Heart right ventricle (tissue), 16 donors: ENCODE data around the gene BIRC6. TPM values are rescaled to one million over a fixed set of nuclear protein-coding genes. Genes with fewer than 3 reads are reported as not detected.

Experiments used
- ATAC-seq, 8 donors: fragments of 200-7000 bp; cut with Tn5 transposase; one replicate each; pipeline ENCODE4 v1.9.1; 2020; ENCODE audit warnings: mild to moderate bottlenecking in 8 of 8, moderate library complexity in 8 of 8, moderate number of reproducible peaks in 1 of 8
- DNase-seq, 2 donors: peaks; one replicate each; pipeline ENCODE4 v3.0.0-alpha.2; 2020
- H3K27ac ChIP-seq, 10 donors: fragments of 200-600 bp; sonication (generic) in 2 of 10; one replicate each; pipeline versions ENCODE4 v1.5.0 to v1.8.0; 2020 to 2022; ENCODE audit warnings: mild to moderate bottlenecking in 3 of 10
- H3K27me3 ChIP-seq, 7 donors: fragments of 200-600 bp; one replicate each; pipeline ENCODE4 v1.8.0; 2021 to 2022; ENCODE audit warnings: mild to moderate bottlenecking in 2 of 7
- H3K36me3 ChIP-seq, 9 donors: fragments of 200-600 bp; sonication (generic) in 1 of 9; one replicate each; pipeline versions ENCODE4 v1.5.0 to v1.8.0; 2020 to 2022; ENCODE audit warnings: mild to moderate bottlenecking in 2 of 9
- H3K4me1 ChIP-seq, 9 donors: fragments of 200-600 bp; sonication (generic) in 1 of 9; one replicate each; pipeline versions ENCODE4 v1.5.0 to v1.8.0; 2020 to 2022; ENCODE audit warnings: mild to moderate bottlenecking in 4 of 9
- H3K4me3 ChIP-seq, 10 donors: fragments of 200-600 bp; sonication (generic) in 2 of 10; one replicate each; pipeline versions ENCODE4 v1.5.0 to v1.8.0; 2020 to 2022; ENCODE audit warnings: mild to moderate bottlenecking in 7 of 10, moderate library complexity in 2 of 10
- H3K9me3 ChIP-seq, 11 donors: fragments of 200-600 bp in 10 of 11; sonication (generic) in 2 of 11; one replicate each; pipeline versions ENCODE4 v1.5.0 to v1.8.0; 2013 to 2022; ENCODE audit warnings: mild to moderate bottlenecking in 2 of 11, control low read depth in 1 of 11, moderate library complexity in 1 of 11
- CTCF ChIP-seq, 9 donors: fragments of 200-600 bp; sonication (generic) in 2 of 9; IDR thresholded peaks; one replicate each; pipeline versions ENCODE4 v1.5.0 to v1.8.0; 2021 to 2022; ENCODE audit warnings: antibody characterized with exemption in 9 of 9, mild to moderate bottlenecking in 5 of 9, moderate library complexity in 1 of 9
- WGBS, 2 donors: extraction: QIAGEN DNeasy Blood & Tissue Kit; methylation state at CpG; one replicate each; pipeline ENCODE4 v1.1.7; 2013; ENCODE audit warnings: inconsistent platforms in 1 of 2; 5-methylcytosine and 5-hydroxymethylcytosine counted together
- intact Hi-C, 10 donors: fragments of 100-400 bp; cut with DNase I; formaldehyde crosslinking; loops; one replicate each; pipeline versions ENCODE4 v1.11.1 to v1.14.2; 2022
- microRNA-seq, 2 donors: library from miRNA; unstranded; fragments of <30 nt; microRNA quantifications; one replicate each; pipeline ENCODE4 v1.2.0, GENCODE V29; 2021
- polyA plus RNA-seq, 2 donors: library from polyadenylated mRNA; stranded (reverse); fragments of 200-250 nt; gene quantifications; one replicate each; pipeline ENCODE4 v1.2.3, GENCODE V29; 2013
- total RNA-seq, 10 donors: library from RNA; stranded (reverse); fragmentation: NEBNext Ultra II Directional in 3 of 10; extraction: Animal tissue kit (Norgen Biotek cat#: 25700) in 3 of 10; gene quantifications; one replicate each; pipeline versions ENCODE4 v1.2.1 to v1.2.4, GENCODE V29; 2021 to 2023
- donor health status: Arrhythmogenic right ventricular cardiomyopathy.
- donor health status: ischemic (EF 13 %, LVEDD 7.1; RV severe dilation, severe dysfunction).
- donor health status: healthy with polysubstance abuse.
- donor health status: DM: no; HTN: yes; CAD: no.
- donor health status: DM: no; HTN: no; CAD: no.
- donor health status: ischemic (EF 25% LVEDD 6.9; RV normal size, moderate dysfunction).
- donor health status: ischemic (EF 25% LVEDD 5.7; RV mildly dilated, moderate dysfunction).
- donor health status: healthy.
- donor health status: DM: yes; HTN: yes; CAD: no.
- donor health status: Ischemic cardiomyopathy.
- donor health status: ischemic (EF 35%, LVEDD 5.7; RV mildly dilated, moderate dysfunction).
- donor health status: nonischemic (EF 11% LVEDD 7.7; RV severe dilation, severe dysfunction).
- donor health status: DM: yes; HTN: yes; CAD: no.
- donor health status: PGD.
- donor health status: ischemic (EF 29% LVEDD 5.4; RV normal size, mild dysfunction).
- donor health status: nonischemic (EF 23%, LVEDD 6.1; RV moderate dilation, normal function).

The BIRC6 gene
- total and polyA plus RNA-seq, 12 donors: 12.8 to 64.0 (median 47.6) TPM

- 86 to 93% methylated on average over 3 of the region's 3 CpGs for WGBS, 2 donors
- H3K9me3 ChIP-seq: no peaks in the 10 kb centered on the region
Observed at GRCh38 chr2:32656069-32656468, 299.2 kb downstream of the BIRC6 start.

GRCh38 chr2:32663864-32664263 lies 307.0 kb downstream of the BIRC6 start:
- ATAC-seq: no peak
- no peak overlapping the region for H3K27ac ChIP-seq

More at GRCh38 chr2:32656069-32656468, 299.2 kb downstream of the BIRC6 start:
- no peak for ATAC-seq
- Histone ChIP-seq H3K36me3 (peaks cover 0 to 79% (median 12%) of the 10 kb centered on the region in 9 donors), H3K27me3 (no peaks in the 10 kb centered on the region), H3K27ac (no peak overlapping the region), H3K4me1 (peaks cover 0 to 8% (median 0%) of the 10 kb centered on the region in 9 donors), H3K4me3 (no peak overlapping the region)
- no peak for DNase-seq
- TF ChIP-seq CTCF (IDR thresholded peaks at IDR 0.05): no peak
- intact Hi-C loops: no loop called here

GRCh38 chr2:32666704-32667103 lies 309.9 kb downstream of the BIRC6 start:
- 92 to 98% methylated on average over 1 of the region's 1 CpG for WGBS, 2 donors
- no peak overlapping the region for H3K27ac ChIP-seq
- TF ChIP-seq CTCF (IDR thresholded peaks at IDR 0.05): no peak
- no peaks in the 10 kb centered on the region for H3K4me1 ChIP-seq
- peaks cover 0 to 54% (median 4%) of the 10 kb centered on the region in 9 donors for H3K36me3 ChIP-seq
- no peak overlapping the region for H3K4me3 ChIP-seq
- intact Hi-C loops: no loop called here
- H3K9me3 ChIP-seq: no peaks in the 10 kb centered on the region
- no peak for DNase-seq
- no peaks in the 10 kb centered on the region for H3K27me3 ChIP-seq
- ATAC-seq: no peak

More at GRCh38 chr2:32663864-32664263, 307.0 kb downstream of the BIRC6 start:
- Histone ChIP-seq H3K4me3 (no peak overlapping the region), H3K27me3 (no peaks in the 10 kb centered on the region), H3K4me1 (no peaks in the 10 kb centered on the region), H3K9me3 (no peaks in the 10 kb centered on the region), H3K36me3 (peaks cover 0 to 45% (median 11%) of the 10 kb centered on the region in 9 donors)
- intact Hi-C loops: no loop called here
- WGBS, 2 donors: 92 to 95% methylated on average over 8 of the region's 8 CpGs
- no peak for TF ChIP-seq CTCF (IDR thresholded peaks at IDR 0.05)
- no peak for DNase-seq

- intact Hi-C loops: no loop called here
- ATAC-seq (no peak), DNase-seq (no peak)
- Histone ChIP-seq H3K4me1 (no peaks in the 10 kb centered on the region), H3K27ac (no peak overlapping the region), H3K27me3 (no peaks in the 10 kb centered on the region), H3K36me3 (peaks cover 0 to 68% (median 4%) of the 10 kb centered on the region in 9 donors), H3K9me3 (no peaks in the 10 kb centered on the region), H3K4me3 (no peak overlapping the region)
- WGBS, 2 donors: 84 to 92% methylated on average over 1 of the region's 1 CpG
- no peak for TF ChIP-seq CTCF (IDR thresholded peaks at IDR 0.05)
Observed at GRCh38 chr2:32668254-32668653, 311.4 kb downstream of the BIRC6 start.

Small RNA genes lying within 50 kb of the gene (microRNA-seq; reads per million reads assigned to microRNA genes)
- gene MIR4765 (0 reads per million in 2 donors), gene MIR558 (0 reads per million in 2 donors)

Other genes starting within 250 kb of the BIRC6 start
- 10 to 100 TPM; 10.7 to 18.7 (median 15.0) TPM for gene SLC30A6, start 191.2 kb upstream of the BIRC6 start, total RNA-seq
- gene SLC30A6, start 191.2 kb upstream of the BIRC6 start, polyA plus RNA-seq: 1 to 10 TPM; 3.3 to 5.2 TPM
- gene NLRC4, start 92.1 kb upstream of the BIRC6 start, total RNA-seq: 1 to 10 TPM in 3 of 10 donors, under 1 TPM in 7; 0.42 to 3.2 (median 0.66) TPM
- under 1 TPM; 0.38 to 0.59 TPM for gene NLRC4, start 92.1 kb upstream of the BIRC6 start, polyA plus RNA-seq
- gene YIPF4, start 79.1 kb upstream of the BIRC6 start, total RNA-seq: 10 to 100 TPM; 55.6 to 94.3 (median 66.4) TPM
- gene YIPF4, start 79.1 kb upstream of the BIRC6 start, polyA plus RNA-seq: 10 to 100 TPM; 15.1 to 24.9 TPM